HG02981 (cell line): ENCODE results near the gene KAZN.

ENCODE experiments used
- ATAC-seq: cut with Tn5 transposase; IDR thresholded peaks from one replicate; pipeline ENCODE4 v1.9.1; 2021; ENCODE audit warnings: mild to moderate bottlenecking, moderate library complexity; ENCODE audit not compliant: unreplicated experiment

The KAZN gene

DNA sequence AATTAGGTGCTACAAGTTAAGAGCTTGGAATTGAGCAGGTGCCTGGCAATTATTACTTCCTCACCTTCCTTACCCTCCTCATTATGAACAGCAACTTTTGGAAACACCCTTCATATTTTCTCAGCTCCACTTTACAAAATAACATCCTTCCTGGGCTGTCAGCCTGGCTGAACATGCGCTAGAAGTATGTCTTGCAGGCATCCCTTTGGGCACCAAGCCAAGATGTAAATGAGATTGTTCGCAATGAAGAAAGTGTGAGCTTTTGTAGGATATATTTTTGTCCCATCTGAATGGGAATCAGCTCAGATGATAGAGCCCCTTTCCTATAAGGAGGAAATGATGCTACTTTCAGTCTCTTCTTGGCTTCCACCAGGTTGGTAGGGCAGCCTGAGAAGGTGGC, 245.9 kb downstream of the KAZN start:
- no peak for ATAC-seq

DNA sequence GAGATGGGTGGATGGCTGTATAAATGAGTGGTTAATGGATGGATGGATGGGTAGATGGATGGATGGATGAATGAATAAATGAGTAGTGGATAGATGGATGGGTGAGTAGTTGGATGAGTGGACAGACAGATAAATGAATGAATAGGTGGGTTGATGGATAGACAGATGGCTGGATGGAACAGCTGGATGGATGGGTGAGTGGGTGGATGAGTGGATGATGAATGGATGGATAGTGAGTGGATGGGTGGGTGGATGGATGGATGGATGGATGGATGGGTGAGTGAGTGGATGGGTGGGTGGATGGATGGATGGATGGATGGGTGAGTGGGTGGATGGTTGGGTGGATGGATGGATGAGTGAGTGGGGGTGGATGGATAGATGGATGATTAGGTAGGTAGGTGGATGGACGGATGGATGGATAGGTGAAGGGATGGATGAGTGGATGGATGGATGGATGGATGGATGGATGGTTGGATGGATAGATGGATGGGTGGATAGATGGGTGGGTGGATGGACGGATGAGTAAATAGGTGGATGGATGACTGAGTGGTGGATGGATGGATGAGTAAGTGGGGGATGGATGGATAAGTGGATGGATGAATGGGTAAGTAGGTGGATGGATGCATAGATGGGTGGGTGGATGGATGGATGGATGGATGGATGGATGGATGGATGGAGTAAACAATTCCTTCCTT, 246.6 kb downstream of the KAZN start:
- no peak for ATAC-seq

DNA sequence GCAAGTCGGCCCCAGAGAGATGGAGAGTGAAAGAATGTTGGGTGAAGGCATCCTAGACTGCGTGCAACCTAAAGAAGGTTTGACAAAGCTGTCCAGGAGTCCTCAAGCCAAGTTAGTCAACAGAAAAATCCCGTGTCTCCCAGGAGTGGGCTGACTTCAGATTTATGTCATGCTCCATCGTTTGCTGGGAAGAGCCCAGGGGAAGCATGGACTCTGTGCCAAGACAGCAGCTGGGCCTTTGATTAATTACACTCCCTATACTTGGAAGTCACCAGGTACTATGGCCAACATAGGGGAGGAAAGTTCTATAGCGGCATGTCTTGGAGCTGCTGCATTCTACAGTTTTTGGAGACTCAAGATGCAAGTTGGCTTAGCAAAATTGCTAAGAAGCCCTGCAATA, 247.4 kb downstream of the KAZN start:
- ATAC-seq = no peak

DNA sequence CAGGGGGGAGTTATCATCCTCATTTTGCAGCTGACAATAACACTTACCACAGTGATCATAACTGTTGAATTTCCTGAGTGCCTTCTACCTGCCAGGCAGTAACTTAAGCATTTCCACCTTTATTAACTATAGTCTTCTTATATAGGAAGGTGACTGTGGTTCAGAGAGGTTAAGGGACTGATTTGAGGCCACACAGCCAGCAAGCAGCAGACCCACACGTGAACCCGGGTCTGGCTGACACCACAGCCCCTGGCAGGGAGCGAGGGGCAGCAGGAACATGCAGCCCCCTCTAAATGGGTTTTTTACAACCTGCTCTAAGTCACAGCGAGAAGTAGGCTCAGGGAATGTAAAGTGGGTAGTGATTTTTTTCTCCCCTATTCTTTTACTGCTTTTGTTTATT, 248.2 kb downstream of the KAZN start:
- no peak for ATAC-seq

DNA sequence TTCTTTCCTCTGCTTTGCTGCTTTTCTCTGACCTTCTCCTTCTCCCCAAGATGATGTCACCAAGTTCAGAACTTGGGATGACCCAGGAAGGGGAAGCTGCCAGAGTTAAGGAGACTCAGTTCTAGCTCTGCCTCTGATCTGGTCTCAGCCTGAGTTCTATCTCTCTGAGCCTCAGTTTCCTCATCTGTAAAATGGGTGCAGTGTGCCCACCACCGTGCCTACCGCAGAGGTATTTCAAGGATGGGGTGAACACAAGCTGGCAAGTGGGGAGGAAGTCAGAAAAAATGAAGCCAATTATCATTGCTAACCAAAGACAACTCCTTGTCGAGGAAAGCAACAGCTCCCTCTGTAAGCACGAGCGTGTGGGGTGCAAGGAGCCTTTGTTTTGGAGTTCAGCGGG, 249.7 kb downstream of the KAZN start:
- ATAC-seq = no peak

DNA sequence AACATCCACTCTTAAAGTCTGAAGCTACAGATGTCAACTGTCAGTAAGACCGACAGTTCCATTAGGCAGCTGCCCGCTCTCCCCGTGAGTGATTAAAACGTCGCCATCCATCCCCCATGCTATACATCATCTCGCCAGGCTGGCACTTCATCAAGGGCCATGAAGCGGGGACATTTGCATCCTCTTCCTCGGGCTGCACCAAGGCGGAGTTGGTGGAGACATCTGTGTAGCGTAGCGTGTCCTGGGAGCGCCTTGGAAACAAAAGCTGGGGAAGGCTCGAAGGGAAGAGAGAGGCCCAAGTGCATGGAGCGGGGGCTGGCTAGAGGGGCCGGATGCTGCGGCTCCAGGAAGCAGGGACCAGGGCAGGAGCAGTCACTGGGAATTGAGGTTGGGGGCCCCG, 250.1 kb downstream of the KAZN start:
- ATAC-seq = no peak

DNA sequence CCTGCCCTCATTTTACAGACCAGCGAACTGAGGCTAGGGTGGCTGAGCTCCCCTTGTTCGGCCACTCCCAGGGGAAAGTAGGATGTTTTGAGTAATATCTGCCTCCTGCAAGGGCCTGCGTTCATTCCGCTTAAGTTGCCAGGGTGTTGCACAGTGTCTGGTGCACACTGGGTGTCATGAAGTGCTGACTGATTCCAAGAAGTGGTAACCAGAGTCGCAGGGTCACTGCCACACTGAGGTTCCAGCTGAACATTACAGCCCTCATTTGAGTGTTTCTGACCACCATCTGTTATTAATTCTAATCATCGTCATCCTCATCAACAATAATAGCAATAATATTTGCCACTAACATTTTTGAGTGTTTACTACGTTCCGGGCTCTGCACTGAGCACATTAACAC, 250.6 kb downstream of the KAZN start:
- ATAC-seq = no peak

DNA sequence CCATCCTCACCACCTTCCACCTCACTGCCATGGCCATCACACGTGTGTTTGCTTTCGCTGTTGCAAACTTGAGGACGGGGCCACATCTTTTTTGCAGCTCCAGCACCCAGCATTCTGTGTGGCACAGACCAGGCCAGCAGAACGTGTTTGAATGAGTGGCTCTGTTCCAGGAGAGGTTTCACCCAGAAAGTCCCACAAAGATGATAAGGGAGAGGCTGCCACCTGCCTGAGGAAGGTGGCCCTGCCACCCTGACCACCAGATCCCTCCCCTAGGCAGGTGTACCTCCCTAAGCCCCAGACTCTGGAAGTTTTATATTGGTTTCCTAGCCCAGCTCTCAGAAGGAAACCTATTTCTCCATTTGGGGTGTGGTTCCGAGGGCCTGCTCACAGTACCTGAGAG, 252.1 kb downstream of the KAZN start:
- no peak for ATAC-seq

DNA sequence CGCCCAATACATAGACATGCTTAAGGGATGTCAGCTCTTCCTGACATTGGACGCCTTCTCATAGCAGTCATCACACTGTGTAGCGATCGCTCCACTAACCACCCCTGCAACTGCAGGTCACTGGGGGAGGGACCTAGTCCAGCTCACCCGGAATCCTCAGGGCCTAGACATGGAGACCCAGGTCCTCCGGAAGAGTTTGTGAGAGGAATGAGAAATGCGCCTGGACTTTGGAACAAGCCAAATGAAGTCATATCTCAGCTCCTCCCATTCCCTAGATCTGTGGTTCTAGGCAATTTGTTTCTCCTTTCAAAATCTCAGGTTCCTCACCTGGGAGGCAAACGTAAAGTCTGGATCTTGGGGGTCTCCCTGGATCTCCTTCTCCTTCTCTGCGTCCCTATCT, 253.3 kb downstream of the KAZN start:
- ATAC-seq = no peak

DNA sequence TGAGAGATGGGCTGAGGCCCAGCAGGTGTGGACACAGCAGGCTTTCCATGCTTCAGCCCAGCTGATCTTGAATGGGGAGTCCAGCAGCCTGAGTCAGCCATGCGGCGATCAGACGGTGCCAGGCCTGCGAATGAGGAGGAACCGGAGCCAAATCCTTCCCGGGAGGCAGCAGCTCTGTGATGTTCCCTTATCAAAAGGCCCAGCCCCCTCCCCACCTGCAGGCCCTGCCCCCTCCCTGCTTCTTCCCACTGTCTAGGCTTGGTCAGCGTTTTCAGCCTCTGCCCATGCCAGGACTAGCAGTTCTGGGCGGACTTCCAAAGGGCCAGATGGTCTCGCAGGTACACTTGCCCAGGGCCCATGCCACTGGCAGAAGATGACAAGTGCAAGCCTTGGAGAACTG, 253.8 kb downstream of the KAZN start:
- ATAC-seq = no peak

DNA sequence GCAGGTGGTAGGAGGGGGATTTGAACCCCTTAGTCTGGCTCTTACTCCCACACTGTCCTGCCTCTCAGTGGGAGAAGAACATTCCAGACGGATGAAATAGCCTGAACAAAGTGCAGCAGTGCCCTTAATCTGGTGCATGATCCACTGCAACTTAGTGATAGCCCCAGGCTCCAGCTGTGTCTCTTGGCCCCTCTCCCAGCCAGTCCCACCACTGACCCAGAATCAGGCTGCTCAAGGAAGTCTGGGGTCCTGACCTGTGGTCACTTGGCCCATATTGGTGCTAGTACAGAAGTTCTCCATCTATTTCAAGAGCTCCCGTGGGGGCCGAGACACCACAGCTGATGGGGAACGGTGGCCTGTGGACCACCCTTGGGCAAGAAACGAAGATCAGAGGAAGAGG, 255.0 kb downstream of the KAZN start:
- no peak for ATAC-seq

DNA sequence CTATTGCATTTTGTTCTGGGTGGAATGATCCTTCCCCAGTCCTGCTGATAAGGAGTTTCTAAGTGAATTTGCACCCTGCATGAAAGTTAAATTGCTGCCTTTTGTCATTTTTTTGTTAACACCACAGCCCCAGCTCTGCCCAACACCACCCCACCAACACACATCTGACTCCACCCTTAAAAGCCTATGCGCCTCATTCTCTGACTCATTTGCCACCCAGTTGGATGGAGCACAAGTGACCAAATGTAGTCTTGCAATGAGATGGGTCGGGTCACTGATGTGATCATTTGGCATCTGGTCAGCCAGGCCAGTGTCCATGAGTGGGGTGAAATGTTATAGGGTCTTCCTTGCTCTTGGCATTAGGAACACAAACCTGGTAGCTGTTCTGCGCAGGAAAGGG, 256.8 kb downstream of the KAZN start:
- no peak for ATAC-seq

DNA sequence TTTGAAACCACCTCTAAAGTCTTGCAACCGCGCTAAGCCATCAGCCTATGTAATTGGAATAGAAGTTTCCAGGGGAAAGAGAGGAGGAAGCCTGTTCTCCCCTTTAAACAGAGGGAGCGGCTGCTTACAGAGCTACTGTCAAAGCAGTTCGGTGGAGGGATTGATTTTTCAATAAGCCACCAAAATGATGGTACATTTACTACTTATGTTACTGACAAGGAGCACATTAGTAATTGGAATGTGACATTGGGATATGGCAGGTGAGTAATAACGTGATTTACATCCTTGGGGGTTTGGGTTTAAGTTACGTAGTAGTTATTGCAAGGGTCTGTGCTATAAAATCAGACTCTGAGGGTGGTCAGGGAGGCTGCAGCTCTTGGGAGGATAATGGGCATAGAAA, 257.3 kb downstream of the KAZN start:
- ATAC-seq = no peak

DNA sequence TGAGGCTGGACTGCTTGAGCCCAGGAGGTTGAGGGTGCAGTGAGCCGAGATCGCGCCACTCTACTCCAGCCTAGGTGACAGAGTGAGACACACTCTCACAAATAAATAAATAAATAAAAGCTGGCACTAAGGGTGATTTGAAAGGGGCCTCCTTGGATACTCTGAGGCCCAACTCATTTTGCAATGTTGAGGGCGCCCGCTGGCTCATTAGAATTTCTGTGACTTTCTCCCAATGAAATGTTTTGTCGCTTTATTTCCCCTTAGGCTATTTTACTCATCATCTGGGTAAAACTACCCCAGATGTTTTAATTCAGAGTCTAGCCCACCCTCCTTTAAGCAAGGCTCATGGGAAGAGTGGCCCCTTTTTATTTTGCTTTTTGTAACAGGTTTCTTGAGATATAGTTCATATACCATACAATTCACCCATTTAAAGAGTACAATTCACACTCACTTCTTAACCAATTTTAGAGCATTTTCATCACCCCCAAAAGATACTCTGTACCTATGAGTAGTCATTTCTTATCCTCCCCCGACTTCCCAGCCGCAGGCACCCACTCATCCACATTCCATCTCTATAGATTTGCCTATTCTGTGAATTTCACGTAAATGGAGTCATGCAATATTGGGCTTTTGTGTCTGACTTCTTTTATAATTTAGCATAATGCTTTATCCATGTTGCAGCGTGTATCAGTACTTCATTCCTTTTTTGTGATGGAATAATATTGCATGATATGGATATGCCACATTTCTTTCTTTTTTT, 259.1 kb downstream of the KAZN start:
- no peak for ATAC-seq

DNA sequence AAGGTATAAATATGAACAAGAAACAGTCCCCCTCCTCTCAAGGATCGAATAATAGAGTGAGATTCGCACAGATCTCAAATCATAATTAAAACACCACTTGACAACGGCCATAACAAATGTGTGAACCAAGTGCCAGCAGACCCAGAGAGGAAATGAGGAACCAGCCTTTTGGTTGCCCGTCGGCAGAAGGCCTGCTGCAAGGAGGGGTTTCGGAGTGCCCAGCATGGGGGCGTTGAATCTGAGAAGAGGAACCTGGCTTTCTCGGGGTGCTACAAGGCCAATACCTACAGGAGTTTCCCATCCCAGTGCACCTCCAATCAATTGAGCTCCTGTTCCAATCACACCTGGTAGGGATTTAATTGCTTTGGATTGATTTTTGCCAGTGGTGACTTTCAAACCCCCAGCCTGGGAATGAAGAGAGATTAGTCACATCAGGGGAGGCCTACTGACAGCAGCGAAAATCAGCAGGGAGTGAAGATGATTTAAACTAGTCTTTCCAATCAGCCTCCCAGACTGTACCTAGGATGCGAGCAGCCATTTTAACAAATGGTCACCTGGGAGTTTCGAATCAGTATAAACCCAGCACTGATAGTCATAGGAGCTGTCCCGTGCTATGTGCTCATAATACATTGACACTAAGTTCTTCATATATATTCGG, 263.8 kb downstream of the KAZN start:
- no peak for ATAC-seq

DNA sequence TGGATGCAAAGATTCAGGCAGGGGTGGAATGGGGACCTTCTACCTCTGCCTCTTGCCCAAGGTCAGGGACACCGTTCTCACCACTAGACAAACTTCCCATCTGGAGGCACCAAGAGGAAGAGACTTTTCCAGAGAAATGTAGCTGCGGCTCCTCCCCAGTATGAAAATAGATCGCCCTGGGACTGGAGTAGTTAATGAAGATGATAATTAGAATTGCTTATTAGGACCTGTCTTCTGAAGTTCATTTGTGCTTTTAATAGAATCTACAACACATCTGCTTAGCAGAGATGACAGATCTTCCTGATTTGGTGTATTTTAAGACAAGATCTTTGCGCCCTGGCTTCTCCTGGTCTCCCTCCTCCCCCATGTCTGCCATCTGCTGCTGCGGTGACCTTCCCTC, 266.6 kb downstream of the KAZN start:
- ATAC-seq = no peak

DNA sequence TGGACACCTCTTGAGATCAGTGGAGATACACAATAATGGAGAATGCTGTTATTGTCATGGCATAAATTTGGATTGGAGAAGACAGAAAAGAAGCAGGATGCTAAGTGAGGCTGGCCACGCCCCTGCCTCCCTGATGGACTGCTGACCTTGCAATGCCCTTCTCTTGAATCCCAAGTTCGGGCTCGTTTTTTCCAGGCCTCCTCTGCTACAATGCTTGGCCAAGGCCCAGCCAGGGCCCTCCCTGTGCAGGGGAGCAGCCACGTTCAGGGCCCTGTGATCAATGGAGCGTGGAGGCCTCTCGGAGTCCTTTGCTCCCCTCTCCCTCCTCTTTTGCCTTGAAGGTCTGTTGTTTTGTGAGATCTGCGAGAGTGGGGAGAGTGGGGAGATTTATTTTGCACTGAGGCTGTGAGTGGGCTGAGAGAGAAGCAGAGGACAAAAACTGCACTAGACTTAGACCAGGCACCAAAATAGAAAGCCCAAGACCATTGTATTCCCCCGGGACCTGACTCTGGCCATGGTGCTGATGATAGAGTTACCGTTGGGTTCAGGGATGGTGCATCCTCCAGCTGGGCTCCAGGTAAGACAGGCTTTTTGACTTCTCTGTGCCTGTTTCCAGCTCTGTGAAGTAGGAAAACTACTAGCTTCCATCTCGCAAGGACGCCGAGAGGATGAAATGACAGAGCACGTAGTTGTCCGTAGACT, 268.6 kb downstream of the KAZN start:
- no peak for ATAC-seq

DNA sequence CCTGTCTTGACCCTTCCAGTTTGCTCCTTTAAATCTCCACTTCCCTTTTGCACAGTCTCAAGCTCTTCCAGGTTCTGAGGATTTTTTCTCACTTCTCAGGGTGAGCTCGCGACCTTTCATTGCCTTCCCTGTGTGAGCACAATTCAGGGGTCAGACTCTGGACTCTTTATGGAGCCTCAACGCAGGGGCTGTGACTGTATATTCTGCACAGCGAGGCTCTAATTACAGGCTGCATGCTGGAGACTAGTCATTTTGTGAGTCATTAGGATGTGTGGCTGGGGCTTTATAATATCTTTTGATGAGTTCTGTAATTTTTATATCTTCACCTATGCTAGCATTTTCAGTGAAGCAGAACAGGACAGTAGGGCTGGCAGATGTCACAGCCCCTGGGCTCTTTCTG, 270.7 kb downstream of the KAZN start:
- ATAC-seq = no peak

DNA sequence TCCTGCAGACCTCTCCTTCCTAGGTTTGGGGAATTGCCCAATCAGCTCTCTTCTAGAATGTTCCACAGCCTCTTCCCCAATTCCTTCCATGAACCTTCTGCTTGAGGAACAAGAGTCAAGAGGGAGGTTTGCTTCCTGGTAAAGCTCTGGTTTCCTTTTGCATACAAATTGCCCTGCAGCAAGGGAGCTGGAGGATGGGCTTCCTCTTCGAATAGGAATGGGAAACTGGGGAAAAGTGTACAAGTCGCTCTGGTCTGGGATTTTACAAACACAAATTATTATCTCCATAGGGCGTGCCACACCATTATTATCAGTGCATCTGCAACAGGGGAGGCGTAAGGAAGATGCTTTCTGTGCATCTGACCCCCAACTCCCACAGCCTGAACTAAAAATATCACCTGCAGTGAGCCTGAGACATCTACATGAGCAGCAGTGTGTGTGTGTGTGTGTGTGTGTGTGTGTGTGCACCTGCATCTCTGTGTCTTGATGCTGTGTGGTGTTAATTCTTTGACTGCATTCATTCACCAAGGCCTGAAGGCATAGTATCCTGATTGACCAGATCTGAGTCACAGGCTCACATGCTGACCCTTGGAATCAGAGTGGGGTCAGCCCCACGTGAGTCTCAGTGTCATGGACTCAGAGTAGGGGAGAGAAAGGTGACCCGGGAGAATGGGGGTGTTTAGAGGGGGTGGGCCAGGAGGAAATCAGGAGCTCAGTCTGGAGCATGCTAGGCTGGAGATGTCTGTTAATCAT, 272.9 kb downstream of the KAZN start:
- ATAC-seq = no peak

DNA sequence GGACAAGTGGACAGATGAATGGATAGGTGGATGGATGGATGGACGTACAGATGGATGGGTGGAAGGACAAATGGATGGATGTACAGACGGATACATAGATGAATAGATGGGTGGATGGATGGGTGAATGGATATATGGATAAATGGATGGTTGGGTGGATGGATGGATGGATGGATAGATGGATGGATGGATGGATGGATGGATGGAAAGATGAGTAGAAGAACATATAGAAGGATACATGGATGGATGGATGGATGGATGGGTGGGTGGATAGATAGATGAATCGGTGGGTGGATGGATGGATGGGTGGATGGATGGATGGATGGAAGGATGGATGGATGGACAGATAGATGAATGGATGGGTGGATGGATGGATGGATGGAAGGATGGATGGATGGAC, 274.3 kb downstream of the KAZN start:
- no peak for ATAC-seq

DNA sequence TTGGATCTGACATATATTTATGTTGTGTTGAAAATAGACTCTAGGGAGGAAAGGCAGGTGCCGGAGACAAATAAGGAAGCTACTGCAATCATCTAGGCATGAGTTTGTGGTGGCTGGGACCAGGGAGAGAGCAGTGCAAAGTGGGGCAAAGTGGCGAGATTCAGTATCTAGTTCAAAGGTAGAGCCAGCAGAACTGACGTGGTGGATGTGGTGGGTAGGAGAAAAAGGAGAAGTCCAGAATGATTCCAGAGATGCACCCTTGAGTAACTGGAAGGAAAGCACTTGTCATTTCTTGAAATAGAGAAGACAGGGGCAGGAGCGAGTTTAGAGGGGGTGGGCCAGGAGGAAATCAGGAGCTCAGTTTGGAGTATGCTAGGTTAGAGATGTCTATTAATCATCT, 275.2 kb downstream of the KAZN start:
- no peak for ATAC-seq
